Activated CD4-positive, CD25-positive, alpha-beta regulatory T cell treated with anti-CD3 and anti-CD28 coated beads, Interleukin-2, amount 50 U/mL, for 24 hours (primary cell): Measurements from ENCODE around the gene COL25A1.
"Not testable (repeated sequence)": the region's sequence is repeated elsewhere in the genome, so short reads cannot be mapped to it uniquely, and the experiment has no call there.

Experiments used
- ATAC-seq, 2 donors: fragments of 150-1000 bp; cut with Tn5 transposase; one replicate each; pipeline ENCODE4 v1.10.0; 2021; ENCODE audit warnings: mild to moderate bottlenecking in 1 of 2, moderate library complexity in 1 of 2

Gene COL25A1

GRCh38 chr4:108943976-108944591 lies 358.4 kb downstream of the COL25A1 start:
- ATAC-seq: no peak

DNA sequence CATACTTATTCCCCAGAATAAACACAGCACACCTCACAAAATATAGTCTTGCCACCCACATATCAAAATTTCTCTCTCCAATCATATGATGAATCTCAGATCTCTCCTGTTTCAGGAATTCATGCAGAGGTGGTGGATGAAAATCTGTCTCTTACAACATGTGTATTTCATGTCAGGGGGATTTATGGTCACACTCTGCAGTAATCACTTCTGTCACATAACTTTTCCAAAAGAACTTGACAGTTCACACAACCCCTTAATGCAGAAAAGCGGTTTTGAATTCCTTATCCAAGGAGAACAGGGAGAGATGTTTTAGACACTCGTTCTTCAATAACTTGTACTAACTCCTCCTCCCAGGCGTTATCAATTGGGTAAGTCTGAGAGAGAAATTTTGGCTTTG lies 359.1 kb downstream of the COL25A1 start:
- ATAC-seq: no peak

GRCh38 chr4:108941904-108942430 lies 360.5 kb downstream of the COL25A1 start:
- ATAC-seq: no peak

DNA sequence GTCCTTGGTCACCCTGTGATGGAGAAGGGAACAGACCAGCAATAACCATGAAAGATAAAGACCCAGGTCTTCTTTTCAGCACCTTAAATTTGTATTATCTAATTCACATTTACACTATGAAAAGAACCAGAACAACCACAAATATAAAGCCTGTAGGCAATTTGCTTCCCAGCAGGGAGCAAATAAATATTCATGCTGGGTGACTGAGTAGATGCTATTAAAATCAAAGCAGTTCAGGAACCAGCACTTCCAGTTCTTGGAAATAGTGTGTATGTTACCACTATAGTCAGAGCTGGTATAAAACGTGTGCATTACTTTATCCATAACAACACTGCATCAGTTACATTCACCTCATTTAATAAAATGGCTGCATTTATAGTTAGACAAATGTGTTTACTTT lies 361.8 kb downstream of the COL25A1 start:
- no peak for ATAC-seq

DNA sequence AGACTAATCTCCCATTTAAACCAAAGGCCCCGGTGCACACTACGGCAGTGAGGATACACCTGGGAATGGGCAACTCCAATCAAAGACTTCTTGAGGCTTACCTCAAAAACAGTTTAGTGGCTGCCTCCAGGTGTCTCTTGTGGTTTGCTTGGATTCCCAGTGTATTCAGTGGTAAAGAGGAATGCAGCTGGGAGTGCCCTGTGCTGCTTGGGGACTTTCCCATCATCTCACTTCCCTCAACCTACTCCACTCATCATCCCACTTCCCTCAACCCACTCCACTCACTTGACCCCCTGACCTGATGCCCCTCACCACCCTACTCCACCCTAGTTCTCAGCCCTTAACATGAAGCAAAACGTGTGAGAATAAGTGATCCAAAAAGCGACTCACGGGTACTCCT lies 362.3 kb downstream of the COL25A1 start:
- no peak for ATAC-seq

- no peak for ATAC-seq
Observed at GRCh38 chr4:108937066-108937465, 365.4 kb downstream of the COL25A1 start.

GRCh38 chr4:108933925-108934324 lies 368.5 kb downstream of the COL25A1 start:
- ATAC-seq: not testable (repeated sequence)

DNA sequence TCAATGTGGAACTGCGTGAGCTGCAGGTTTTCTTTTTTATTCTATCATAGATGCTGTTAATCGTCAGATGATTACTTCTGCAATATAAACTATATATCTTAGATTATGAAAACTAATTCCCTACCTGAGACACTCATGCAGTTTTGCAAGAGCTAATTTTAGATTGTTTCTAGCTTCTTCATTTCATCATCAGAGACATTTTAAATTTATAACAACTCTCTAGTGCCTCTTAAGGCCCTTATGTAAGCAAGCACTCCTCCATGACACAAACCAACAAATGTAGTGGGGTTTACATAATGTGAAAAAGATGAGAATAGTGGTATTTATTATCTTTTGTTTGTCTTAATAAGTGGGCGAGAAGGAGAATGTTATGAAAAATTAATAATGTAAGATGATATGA lies 369.4 kb downstream of the COL25A1 start:
- ATAC-seq: no peak

DNA sequence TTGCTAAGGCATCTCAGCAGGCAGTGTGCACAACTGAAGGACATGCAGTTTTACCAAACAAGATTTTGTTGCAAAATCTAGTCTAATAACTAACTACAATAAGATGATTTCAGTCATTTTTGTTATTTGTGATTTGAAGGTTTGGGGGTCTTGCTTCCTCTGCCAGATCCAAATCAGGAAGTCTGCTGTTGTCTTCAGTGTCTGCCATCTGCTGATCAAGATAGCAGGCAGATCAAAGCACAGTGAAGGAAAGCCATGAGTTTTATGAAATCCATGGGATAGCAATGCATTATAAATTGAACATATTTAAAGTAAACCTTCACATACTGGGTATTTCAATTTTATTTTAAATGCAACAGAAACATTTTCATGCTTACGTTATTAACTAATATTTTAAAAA lies 370.5 kb downstream of the COL25A1 start:
- no peak for ATAC-seq

DNA sequence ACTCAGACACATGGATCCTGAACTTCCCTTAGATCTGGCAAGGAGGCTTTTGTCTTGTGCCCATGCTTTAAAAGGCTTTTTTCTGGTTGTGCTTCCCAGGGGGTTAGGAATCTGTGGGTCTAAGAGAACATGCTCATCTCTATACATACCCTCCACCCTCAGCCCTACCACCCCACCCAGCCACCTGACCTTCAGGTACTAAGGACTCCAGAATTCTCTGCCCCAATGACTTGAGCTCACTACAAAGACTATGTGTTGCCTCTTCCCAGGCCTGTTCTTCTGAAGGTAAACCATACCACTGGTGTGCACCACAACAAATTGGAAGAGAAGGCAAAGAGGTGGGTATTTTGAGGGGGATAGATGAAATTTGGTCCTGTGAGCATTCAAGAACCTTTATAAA lies 372.3 kb downstream of the COL25A1 start:
- ATAC-seq: no peak

DNA sequence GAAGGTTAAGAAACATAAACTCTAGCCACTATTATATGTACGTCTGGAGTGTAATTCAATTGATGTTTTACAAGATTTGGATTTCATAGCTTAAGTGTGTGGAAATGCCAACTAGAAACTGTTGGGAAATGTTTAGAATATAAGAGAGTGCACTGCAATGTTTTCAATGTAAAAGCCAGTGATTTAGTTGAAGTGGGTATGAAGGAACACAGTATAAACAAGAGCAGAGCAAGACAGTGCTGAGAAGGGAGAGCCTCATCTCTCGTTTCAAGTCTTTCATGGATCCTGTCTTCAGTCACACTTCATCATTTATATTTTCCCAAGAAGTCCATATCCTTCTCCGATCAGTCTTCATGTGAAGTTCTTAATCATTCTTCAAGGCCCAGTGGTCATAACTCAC lies 375.7 kb downstream of the COL25A1 start:
- no peak for ATAC-seq

DNA sequence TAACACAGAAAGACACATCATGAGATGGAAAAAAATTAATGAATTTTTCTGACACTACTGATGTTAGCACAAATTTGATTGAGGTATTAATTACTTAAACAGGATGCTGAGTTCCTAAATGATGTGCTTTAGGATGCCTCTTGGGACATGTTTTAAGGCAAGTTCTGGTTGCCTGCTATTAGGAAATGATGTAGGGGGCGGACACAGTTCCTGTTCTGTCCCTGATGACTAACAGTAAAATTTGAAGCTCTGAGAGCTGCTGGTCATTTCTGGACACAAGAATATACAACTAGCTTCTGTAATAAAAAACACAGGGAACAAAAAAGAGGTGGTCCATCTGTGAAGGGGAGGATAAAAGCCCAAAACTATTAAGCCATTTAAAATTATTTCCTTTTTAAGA lies 376.4 kb downstream of the COL25A1 start:
- ATAC-seq: no peak

DNA sequence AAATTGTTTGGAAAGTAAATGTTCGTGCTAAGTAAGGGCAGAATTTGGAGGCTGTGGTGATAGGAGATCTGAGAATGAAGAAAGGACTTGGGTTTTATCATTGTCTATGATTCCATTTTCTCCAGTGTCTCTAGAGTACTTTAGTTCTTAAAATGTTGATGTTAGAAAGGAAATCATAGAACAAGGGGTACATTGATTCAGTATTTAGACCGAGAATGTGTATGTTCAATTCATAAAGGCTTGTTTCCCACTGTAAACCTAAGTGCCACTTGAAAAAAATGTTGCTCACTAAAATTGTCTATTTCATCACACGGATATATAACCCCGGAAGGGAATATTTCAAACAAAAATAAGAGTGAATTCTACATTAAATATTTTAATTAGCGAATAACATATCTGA lies 380.3 kb downstream of the COL25A1 start:
- no peak for ATAC-seq

- no peak for ATAC-seq
Observed at GRCh38 chr4:108920395-108921087, 381.9 kb downstream of the COL25A1 start.

DNA sequence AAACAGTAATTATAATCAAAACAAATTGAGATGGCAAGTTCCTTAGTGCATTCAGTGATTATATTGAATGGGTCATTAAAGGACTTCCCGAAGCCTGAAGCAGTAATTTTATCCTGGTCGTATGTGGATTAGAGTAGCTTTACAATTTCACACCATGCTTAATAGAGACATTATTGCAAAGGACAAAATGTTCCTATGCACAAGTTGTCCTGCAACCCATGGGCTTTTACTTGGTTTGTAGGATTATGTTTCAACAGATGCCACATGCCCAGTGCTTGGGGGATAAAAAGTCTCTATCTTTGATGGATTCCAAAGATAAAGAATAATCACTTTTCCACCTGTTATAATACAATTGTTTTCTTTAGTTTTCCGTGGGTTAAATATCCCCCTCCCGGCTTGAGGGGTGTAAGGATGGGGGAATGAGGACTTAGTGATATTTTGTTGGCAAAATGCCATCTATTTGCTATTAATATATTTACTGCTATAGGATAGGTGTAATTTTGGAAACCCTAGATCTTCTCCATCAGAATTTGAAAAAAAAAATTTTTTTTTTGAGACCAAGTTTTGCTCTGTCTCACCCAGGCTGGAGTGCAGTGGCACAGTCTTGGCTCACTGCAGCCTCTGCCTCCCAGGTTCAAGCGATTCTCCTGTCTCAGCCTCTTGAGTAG lies 383.1 kb downstream of the COL25A1 start:
- no peak for ATAC-seq

DNA sequence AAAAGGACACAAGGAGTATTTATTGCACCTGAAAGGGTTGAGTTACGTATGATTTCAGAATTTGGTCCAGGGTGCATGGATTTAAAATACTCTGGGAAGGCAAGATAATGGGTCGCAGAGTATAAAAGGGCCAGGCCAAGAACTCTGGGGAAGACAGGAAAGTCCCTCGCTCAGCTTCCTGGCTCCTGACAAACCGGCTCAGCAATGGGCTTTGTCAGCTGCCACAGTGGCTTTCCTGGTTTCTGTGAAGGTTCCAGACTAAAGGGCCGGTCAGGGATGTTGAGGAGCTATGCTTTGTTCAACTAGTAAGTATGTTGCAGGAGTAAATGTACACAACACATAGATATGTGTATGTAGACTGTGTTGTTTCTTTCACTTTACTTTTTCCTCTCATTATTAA lies 385.2 kb downstream of the COL25A1 start:
- ATAC-seq: no peak

GRCh38 chr4:108916638-108917037 lies 385.8 kb downstream of the COL25A1 start:
- no peak for ATAC-seq

- no peak for ATAC-seq
Observed at GRCh38 chr4:108906866-108907367, 395.5 kb downstream of the COL25A1 start.

DNA sequence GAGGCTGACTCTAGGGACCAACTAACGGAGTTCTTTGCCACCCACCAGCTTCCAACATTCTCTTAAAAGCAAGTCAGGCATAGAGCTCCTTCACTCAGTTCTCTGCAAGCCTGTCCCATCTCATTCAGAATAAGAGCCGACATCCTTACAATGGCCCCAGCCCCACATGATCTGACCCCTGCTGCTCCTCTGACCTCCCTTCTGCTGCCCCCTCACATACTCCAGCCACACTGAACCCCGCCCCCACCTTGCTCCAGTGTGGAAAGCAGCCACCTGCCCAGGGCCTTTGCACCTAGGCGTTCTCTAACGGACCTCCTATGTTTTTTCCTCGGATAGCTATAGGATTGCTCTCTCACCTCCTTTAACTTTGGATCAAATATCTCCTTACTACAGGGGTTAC lies 396.5 kb downstream of the COL25A1 start:
- ATAC-seq: no peak

DNA sequence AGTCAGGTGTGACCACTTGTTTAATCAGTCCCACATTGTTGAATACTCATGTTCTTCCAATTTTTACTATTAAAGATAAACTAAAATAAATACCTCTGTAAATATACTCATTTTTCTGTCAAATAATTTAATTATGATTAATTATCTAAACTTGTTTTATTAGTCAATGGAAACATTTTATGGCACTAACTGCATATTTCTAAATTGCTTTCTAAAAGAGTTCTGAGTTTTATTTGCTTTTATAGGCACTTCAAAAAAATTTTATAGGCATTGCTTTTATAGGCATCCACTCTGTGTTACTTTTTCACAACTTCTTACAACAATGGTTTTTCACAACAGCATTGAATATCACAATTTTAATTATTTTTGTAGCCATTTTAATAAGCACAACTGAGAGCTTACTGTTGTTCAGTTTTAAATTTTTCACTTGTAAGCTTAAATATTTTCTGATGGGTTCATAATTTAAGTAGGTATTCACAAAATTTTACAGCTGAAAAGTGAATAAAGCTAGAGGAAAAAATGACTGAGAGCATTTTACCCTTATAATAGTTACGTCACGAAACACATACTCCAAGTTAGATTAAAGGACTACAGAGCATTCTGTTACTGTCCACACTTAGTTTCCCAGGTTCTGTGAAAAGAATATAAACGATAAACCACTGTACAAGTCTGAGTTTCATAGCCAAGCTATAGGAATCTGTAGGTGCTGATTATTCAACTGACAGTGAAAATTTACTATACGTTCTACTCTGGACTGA lies 398.8 kb downstream of the COL25A1 start:
- no peak for ATAC-seq

DNA sequence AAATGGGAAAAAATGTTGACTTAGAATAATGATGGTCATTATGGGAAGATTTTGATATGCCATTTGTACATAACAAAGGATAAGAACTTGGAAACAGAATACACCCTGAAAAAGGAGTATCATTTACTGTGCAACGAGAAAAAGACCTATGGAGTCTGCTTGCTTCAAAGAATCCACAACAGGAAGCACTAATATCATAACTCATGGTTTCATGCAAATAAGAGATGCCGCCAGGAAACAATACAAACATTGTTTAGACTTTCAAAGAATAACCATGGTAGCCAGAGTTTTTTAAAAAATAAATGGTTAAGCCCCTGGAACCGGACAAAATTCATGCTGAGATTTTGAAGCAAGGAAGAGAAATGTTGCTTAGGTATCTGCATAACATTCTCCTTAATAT lies 399.7 kb downstream of the COL25A1 start:
- ATAC-seq: no peak

DNA sequence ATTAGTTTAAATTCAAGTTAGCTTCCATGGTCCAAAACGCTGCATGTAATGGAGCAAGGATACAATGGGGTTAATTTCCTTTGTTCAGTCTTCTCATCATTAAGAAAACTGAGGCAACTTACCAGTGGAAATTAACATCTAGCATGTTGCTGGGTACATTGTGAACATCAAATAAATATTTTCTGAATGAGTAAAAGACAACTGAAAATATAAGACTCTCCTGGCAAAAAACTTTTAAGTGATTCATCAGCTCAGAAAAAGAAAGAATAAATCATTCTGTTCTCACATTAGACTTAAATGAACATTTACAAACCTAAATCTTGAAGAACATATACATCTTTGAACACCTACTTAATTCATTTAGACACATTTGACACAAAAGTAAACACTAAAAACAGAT lies 401.2 kb downstream of the COL25A1 start:
- no peak for ATAC-seq

- no peak for ATAC-seq
Observed at GRCh38 chr4:108900018-108900580, 402.4 kb downstream of the COL25A1 start.
